Chondrocyte (in vitro differentiated cells): ENCODE measurements around the gene NRXN2. TPM values are rescaled to one million over a fixed set of nuclear protein-coding genes. Genes with fewer than 3 reads are reported as not detected.

Experiments
- DNase-seq: peaks from one replicate; pipeline ENCODE4 v3.0.0; 2021; ENCODE audit warnings: mixed read lengths, low spot score
- H3K27ac Mint-ChIP-seq: one replicate; pipeline ENCODE4 v1.8.0; 2021; ENCODE audit warnings: mild to moderate bottlenecking, moderate library complexity, mixed read lengths; ENCODE audit not compliant: unreplicated experiment
- H3K27me3 Mint-ChIP-seq: 2 replicates; pipeline ENCODE4 v1.8.0; 2021; ENCODE audit warnings: low read depth, mixed read lengths
- H3K36me3 Mint-ChIP-seq: 2 replicates; pipeline ENCODE4 v1.8.0; 2021; ENCODE audit warnings: low read depth, mixed read lengths
- H3K4me1 Mint-ChIP-seq: 2 replicates; pipeline ENCODE4 v1.8.0; 2021; ENCODE audit warnings: low read depth, mild to moderate bottlenecking, mixed read lengths
- H3K4me3 Mint-ChIP-seq: one replicate; pipeline ENCODE4 v1.8.0; 2021; ENCODE audit warnings: mild to moderate bottlenecking, moderate library complexity, mixed read lengths; ENCODE audit not compliant: unreplicated experiment
- H3K9me3 Mint-ChIP-seq: 2 replicates; pipeline ENCODE4 v1.8.0; 2021; ENCODE audit warnings: low read depth, mixed read lengths
- CTCF ChIP-seq: fragments of 200-600 bp; sonication (generic); IDR thresholded peaks from 2 replicates; pipeline ENCODE4 v1.5.0; 2021; ENCODE audit warnings: antibody characterized with exemption, mild to moderate bottlenecking, moderate library complexity
- total RNA-seq: library from RNA; stranded (reverse); gene quantifications from 3 replicates; pipeline ENCODE4 v1.2.1, GENCODE V29; 2021

Gene NRXN2
- total RNA-seq, 1 donor from 2014 or later = 1.8 TPM

GRCh38 chr11:64638018-64638665 is 84.9 kb downstream of the NRXN2 start:
- H3K27ac Mint-ChIP-seq = no peak overlapping the region
- TF ChIP-seq CTCF = no peak
- peaks cover 4% of the 10 kb centered on the region for H3K4me1 Mint-ChIP-seq
- no peak overlapping the region for H3K4me3 Mint-ChIP-seq
- H3K9me3 Mint-ChIP-seq = no peaks in the 10 kb centered on the region
- peaks cover 4% of the 10 kb centered on the region for H3K36me3 Mint-ChIP-seq
- peaks cover 16% of the 10 kb centered on the region for H3K27me3 Mint-ChIP-seq
- no peak for DNase-seq

- DNase-seq = no peak
- Mint-ChIP-seq H3K27me3 (peaks cover 16% of the 10 kb centered on the region), H3K27ac (no peak overlapping the region), H3K36me3 (peaks cover 4% of the 10 kb centered on the region), H3K4me3 (no peak overlapping the region), H3K9me3 (no peaks in the 10 kb centered on the region), H3K4me1 (peaks cover 4% of the 10 kb centered on the region)
- no peak for TF ChIP-seq CTCF
Observed at GRCh38 chr11:64637334-64638017, 85.5 kb downstream of the NRXN2 start.

GRCh38 chr11:64633555-64634159 is 89.3 kb downstream of the NRXN2 start:
- H3K27ac Mint-ChIP-seq = no peak overlapping the region
- H3K27me3 Mint-ChIP-seq = peaks cover 30% of the 10 kb centered on the region
- H3K4me3 Mint-ChIP-seq = no peak overlapping the region
- no peak for TF ChIP-seq CTCF
- no peaks in the 10 kb centered on the region for H3K9me3 Mint-ChIP-seq
- H3K36me3 Mint-ChIP-seq = peaks cover 4% of the 10 kb centered on the region
- H3K4me1 Mint-ChIP-seq = peaks cover 4% of the 10 kb centered on the region
- DNase-seq = no peak

GRCh38 chr11:64632654-64633053 is 90.3 kb downstream of the NRXN2 start:
- H3K27me3 Mint-ChIP-seq = peaks cover 28% of the 10 kb centered on the region

More at GRCh38 chr11:64632654-64633053, 90.3 kb downstream of the NRXN2 start:
- peaks cover 2% of the 10 kb centered on the region for H3K4me1 Mint-ChIP-seq
- peaks cover 4% of the 10 kb centered on the region for H3K36me3 Mint-ChIP-seq
- no peak overlapping the region for H3K27ac Mint-ChIP-seq
- no peak for TF ChIP-seq CTCF
- DNase-seq = no peak
- H3K9me3 Mint-ChIP-seq = no peaks in the 10 kb centered on the region
- H3K4me3 Mint-ChIP-seq = no peak overlapping the region
